Activated naive CD4-positive, alpha-beta T cell treated with anti-CD3 and anti-CD28 coated beads, Interleukin-2, amount 50 U/mL, for 16 hours (primary cell): ENCODE measurements around the gene AP2B1.

Experiments used
- DNase-seq: peaks from one replicate; pipeline ENCODE4 v3.0.0-alpha.2; 2020

AP2B1 gene

GRCh38 chr17:35705230-35705629, 118.1 kb downstream of the AP2B1 start:
- DNase-seq, result no peak

GRCh38 chr17:35705705-35706104, 118.6 kb downstream of the AP2B1 start:
- no peak for DNase-seq

GRCh38 chr17:35708149-35708548, 121.0 kb downstream of the AP2B1 start:
- DNase-seq, result peak; percentile 12

GRCh38 chr17:35708951-35709350, 121.8 kb downstream of the AP2B1 start:
- DNase-seq, result no peak

GRCh38 chr17:35709874-35710273, 122.8 kb downstream of the AP2B1 start:
- no peak for DNase-seq

GRCh38 chr17:35710950-35711349, 123.8 kb downstream of the AP2B1 start:
- no peak for DNase-seq

- DNase-seq, result no peak
Measured at GRCh38 chr17:35713069-35713728, 126.1 kb downstream of the AP2B1 start.

- DNase-seq, result no peak
Measured at GRCh38 chr17:35714988-35715387, 127.9 kb downstream of the AP2B1 start.

GRCh38 chr17:35715416-35715815, 128.3 kb downstream of the AP2B1 start:
- DNase-seq, result no peak

- DNase-seq, result no peak
Measured at GRCh38 chr17:35716173-35716572, 129.1 kb downstream of the AP2B1 start.

- DNase-seq, result no peak
Measured at GRCh38 chr17:35716897-35717465, 129.9 kb downstream of the AP2B1 start.

- no peak for DNase-seq
Measured at GRCh38 chr17:35717475-35717874, 130.4 kb downstream of the AP2B1 start.

- DNase-seq, result no peak
Measured at GRCh38 chr17:35723735-35724134, 136.6 kb downstream of the AP2B1 start.

- no peak for DNase-seq
Measured at GRCh38 chr17:35725058-35725457, 137.9 kb downstream of the AP2B1 start.

- DNase-seq, result no peak
Measured at GRCh38 chr17:35725802-35726126, 138.6 kb downstream of the AP2B1 start.

GRCh38 chr17:35726127-35726952, 139.2 kb downstream of the AP2B1 start:
- DNase-seq, result no peak

- DNase-seq, result no peak
Measured at GRCh38 chr17:35726953-35727460, 139.9 kb downstream of the AP2B1 start.

- DNase-seq, result no peak
Measured at GRCh38 chr17:35727635-35728034, 140.5 kb downstream of the AP2B1 start.

- no peak for DNase-seq
Measured at GRCh38 chr17:35728551-35728950, 141.4 kb downstream of the AP2B1 start.

- DNase-seq, result no peak
Measured at GRCh38 chr17:35729405-35729833, 142.3 kb downstream of the AP2B1 start.

GRCh38 chr17:35730400-35731005, 143.4 kb downstream of the AP2B1 start:
- no peak for DNase-seq

GRCh38 chr17:35731239-35731916, 144.3 kb downstream of the AP2B1 start, which contains the start of gene RASL10B:
Gene RASL10B (plus strand): TSS chr17:35731639. CDS start chr17:35735185, 3,546 bp downstream.
- peak; percentile 72 for DNase-seq
